Regular cardiac myocyte (primary cell): ENCODE data around the gene TBL1X. TPM values are rescaled to one million over a fixed set of nuclear protein-coding genes. Genes with fewer than 3 reads are reported as not detected.

Source experiments
- total RNA-seq: library from RNA; depleted of rRNA; stranded (reverse); fragments of >200 nt; gene quantifications from 2 replicates; pipeline ENCODE4 v1.2.3, GENCODE V29; 2014

The TBL1X gene
- 6.8 and 15.9 TPM in 2 replicates for total RNA-seq

DNA sequence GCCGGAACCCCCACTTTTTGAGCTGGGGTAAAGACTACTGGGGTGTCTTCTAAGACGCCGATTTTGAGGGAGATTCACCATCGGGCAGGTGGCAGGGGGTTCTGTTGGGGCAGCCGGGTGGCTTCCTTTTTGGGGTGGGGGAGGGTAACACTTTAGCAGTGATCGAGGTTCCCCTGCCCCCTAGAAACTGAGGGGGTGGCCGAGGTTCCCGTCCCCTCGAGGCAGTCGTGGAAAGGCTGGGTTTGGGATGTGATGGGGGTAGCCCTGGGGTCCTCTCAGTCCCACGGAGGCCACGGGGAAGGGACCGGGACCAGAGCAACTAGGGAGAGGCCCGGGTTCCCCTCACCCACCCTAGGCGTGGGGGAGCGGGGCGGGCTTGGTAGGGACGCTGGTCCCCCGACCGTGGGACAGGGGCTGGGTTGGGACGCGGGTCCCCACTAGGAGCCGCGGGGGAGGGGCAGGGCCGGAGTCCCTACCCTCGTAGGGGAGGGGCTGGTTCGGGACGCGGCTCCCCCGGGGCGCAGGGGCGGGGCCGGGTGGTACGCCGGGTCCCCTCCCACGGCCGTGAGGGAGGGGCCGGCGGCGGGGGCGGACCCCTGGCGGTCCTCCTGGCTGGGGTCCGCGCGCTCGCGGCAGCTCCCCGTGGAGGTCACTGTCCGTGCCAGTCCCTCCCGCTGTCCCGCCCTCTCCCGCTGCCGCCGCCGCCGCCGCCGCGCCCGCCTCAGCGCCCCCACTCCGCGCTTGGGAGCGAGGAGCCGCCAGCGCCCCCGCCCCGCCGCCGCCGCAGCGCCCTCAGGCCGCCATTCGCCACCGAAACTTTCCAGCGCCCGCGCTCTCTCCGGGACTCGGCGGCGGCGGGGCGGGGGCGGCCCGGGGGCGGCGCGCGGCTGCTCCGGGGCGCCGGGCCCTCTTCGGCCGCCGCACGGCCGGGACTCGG, at the start of gene TBL1X:
TBL1X (plus strand) TSS at position 624 of the 937 bp plus-strand sequence. CDS start 188,529 bp downstream, outside the sequence.

DNA sequence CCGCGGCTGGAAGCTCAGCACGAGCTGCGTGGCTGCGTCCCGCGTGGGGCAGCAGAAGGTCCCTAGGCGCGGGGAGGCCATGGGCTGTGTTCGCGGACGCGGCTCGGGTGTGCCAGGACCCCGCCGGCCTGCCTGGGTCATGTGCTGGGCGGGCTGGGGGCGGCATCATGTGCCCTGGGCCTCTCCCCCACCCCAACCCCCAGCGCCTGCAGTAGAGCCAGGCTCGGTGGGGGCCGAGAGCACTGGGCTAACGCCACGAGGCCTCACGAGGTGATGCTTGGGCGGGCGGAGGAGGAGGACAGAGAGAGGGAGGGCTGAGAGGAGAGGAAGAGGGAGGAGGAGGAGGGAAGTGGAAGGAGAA, 300.9 kb downstream of the TBL1X start, which contains the start of gene GPR143:
GPR143 (minus strand) TSS at position 111 of the 361 bp plus-strand sequence; CDS start at position 81, 30 bp downstream.

DNA sequence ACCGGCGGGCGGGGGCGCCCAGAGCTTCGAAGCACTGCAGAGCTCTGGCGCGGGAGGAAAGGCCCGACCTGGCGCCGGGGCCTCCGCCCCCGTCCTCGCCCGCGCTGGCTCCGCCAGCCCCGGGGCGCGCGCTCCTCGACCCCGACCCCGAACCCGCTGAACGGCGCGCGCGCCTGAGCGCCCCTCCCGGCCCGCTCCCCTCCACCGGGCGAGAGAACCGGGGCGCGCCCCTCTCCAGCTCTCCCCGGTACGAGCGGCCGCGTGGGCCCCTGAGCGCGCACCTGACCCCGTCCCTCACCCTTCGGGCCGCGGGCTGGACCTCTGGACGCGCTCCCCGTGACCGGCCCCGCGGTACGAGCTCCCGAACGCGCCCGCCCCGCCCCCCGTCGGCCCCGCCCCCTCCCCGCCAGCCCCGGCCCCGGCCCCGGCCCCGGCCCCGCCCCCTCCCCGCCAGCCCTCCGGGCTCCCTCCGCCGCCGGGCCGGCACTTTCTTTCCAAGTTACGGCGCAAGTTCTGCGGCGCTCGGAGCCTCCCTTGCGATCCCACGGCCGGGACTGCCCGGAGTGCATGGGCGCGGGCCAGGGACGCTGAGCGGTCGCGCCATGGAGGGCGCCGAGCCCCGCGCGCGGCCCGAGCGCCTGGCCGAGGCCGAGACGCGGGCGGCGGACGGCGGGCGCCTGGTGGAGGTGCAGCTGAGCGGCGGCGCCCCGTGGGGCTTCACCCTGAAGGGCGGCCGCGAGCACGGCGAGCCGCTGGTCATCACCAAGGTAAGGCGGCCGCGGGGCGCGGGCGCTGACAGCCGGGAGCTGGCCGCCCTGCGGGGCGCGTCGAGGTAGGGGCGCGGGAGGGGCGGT, 321.3 kb downstream of the TBL1X start, which contains the start of gene SHROOM2:
SHROOM2 (plus strand) TSS at position 486 of the 854 bp plus-strand sequence; CDS start at position 603, 117 bp downstream.

